ENCODE results near the gene CCDC77.

The CCDC77 gene

GRCh38 chr12:464484-465267 lies 63.2 kb downstream of the CCDC77 start:
- Histone ChIP-seq H3K79me2 (ENCODE audit: insufficient read depth, low read length) (no peaks in the 10 kb centered on the region), H2AFZ (ENCODE audit: low read length) (no peak overlapping the region), H3F3A (ENCODE audit: low read depth) (no peaks in the 10 kb centered on the region), H3K4me1 (ENCODE audit: insufficient read depth, low read length, poor library complexity, severe bottlenecking) (peaks cover 16% of the 10 kb centered on the region), H3K36me3 (ENCODE audit: insufficient read depth, low read length) (no peaks in the 10 kb centered on the region), H3K4me3 (ENCODE audit: low read length, poor library complexity, severe bottlenecking) (no peak overlapping the region), H3K9me2 (replicated peaks; ENCODE audit: low read depth, low read length) (no peaks in the 10 kb centered on the region), H4K20me1 (ENCODE audit: insufficient read depth, low read length, poor library complexity, severe bottlenecking) (no peaks in the 10 kb centered on the region), H3K9me3 (ENCODE audit: insufficient read depth, low read depth, low read length) (no peaks in the 10 kb centered on the region), H3K27me3 (ENCODE audit: insufficient read depth, low read length, poor library complexity, severe bottlenecking) (no peaks in the 10 kb centered on the region), H3K9ac (ENCODE audit: low read depth, low read length, poor library complexity, severe bottlenecking) (no peak overlapping the region), H3K4me2 (ENCODE audit: low read depth, low read length, poor library complexity, severe bottlenecking) (no peak overlapping the region)
- TF ChIP-seq CTCF (conservative IDR thresholded peaks at IDR 0.05; ENCODE audit: low read length) = no peak
- TF ChIP-seq EZH2phosphoT487 (IDR thresholded peaks at IDR 0.05; ENCODE audit: borderline replicate concordance) = no peak

GRCh38 chr12:466039-466438 lies 64.6 kb downstream of the CCDC77 start:
- no peaks in the 10 kb centered on the region for H3K27me3 ChIP-seq (ENCODE audit: insufficient read depth, low read length, poor library complexity, severe bottlenecking)
- H3K36me3 ChIP-seq (ENCODE audit: insufficient read depth, low read length) = no peaks in the 10 kb centered on the region
- H3K9me2 ChIP-seq (replicated peaks; ENCODE audit: low read depth, low read length) = no peaks in the 10 kb centered on the region
- H2AFZ ChIP-seq (ENCODE audit: low read length) = no peak overlapping the region
- no peak overlapping the region for H3K4me3 ChIP-seq (ENCODE audit: low read length, poor library complexity, severe bottlenecking)
- no peaks in the 10 kb centered on the region for H3K79me2 ChIP-seq (ENCODE audit: insufficient read depth, low read length)
- H3F3A ChIP-seq (ENCODE audit: low read depth) = no peaks in the 10 kb centered on the region
- no peaks in the 10 kb centered on the region for H4K20me1 ChIP-seq (ENCODE audit: insufficient read depth, low read length, poor library complexity, severe bottlenecking)
- no peak overlapping the region for H3K9ac ChIP-seq (ENCODE audit: low read depth, low read length, poor library complexity, severe bottlenecking)
- H3K4me1 ChIP-seq (ENCODE audit: insufficient read depth, low read length, poor library complexity, severe bottlenecking) = peaks cover 16% of the 10 kb centered on the region
- TF ChIP-seq CTCF (conservative IDR thresholded peaks at IDR 0.05; ENCODE audit: low read length) (no peak), EZH2phosphoT487 (IDR thresholded peaks at IDR 0.05; ENCODE audit: borderline replicate concordance) (no peak)
- H3K9me3 ChIP-seq (ENCODE audit: insufficient read depth, low read depth, low read length) = no peaks in the 10 kb centered on the region
- H3K4me2 ChIP-seq (ENCODE audit: low read depth, low read length, poor library complexity, severe bottlenecking) = no peak overlapping the region

GRCh38 chr12:466762-467161 lies 65.3 kb downstream of the CCDC77 start:
- no peak overlapping the region for H3K4me3 ChIP-seq (ENCODE audit: low read length, poor library complexity, severe bottlenecking)
- TF ChIP-seq EZH2phosphoT487 (IDR thresholded peaks at IDR 0.05; ENCODE audit: borderline replicate concordance) = no peak
- no peak for TF ChIP-seq CTCF (conservative IDR thresholded peaks at IDR 0.05; ENCODE audit: low read length)
- H2AFZ ChIP-seq (ENCODE audit: low read length) = no peak overlapping the region
- no peak overlapping the region for H3K4me2 ChIP-seq (ENCODE audit: low read depth, low read length, poor library complexity, severe bottlenecking)
- H3K9me3 ChIP-seq (ENCODE audit: insufficient read depth, low read depth, low read length) = no peaks in the 10 kb centered on the region
- H3K9ac ChIP-seq (ENCODE audit: low read depth, low read length, poor library complexity, severe bottlenecking) = no peak overlapping the region
- peaks cover 16% of the 10 kb centered on the region for H3K4me1 ChIP-seq (ENCODE audit: insufficient read depth, low read length, poor library complexity, severe bottlenecking)
- no peaks in the 10 kb centered on the region for H3K27me3 ChIP-seq (ENCODE audit: insufficient read depth, low read length, poor library complexity, severe bottlenecking)
- H3F3A ChIP-seq (ENCODE audit: low read depth) = no peaks in the 10 kb centered on the region
- H3K36me3 ChIP-seq (ENCODE audit: insufficient read depth, low read length) = no peaks in the 10 kb centered on the region
- no peaks in the 10 kb centered on the region for H4K20me1 ChIP-seq (ENCODE audit: insufficient read depth, low read length, poor library complexity, severe bottlenecking)
- no peaks in the 10 kb centered on the region for H3K9me2 ChIP-seq (replicated peaks; ENCODE audit: low read depth, low read length)
- no peaks in the 10 kb centered on the region for H3K79me2 ChIP-seq (ENCODE audit: insufficient read depth, low read length)
